ENCODE data around the gene RNF141.

Gene RNF141

GRCh38 chr11:10522276-10522675 lies 18.7 kb downstream of the RNF141 start:
- DNase-seq: no peak

DNA sequence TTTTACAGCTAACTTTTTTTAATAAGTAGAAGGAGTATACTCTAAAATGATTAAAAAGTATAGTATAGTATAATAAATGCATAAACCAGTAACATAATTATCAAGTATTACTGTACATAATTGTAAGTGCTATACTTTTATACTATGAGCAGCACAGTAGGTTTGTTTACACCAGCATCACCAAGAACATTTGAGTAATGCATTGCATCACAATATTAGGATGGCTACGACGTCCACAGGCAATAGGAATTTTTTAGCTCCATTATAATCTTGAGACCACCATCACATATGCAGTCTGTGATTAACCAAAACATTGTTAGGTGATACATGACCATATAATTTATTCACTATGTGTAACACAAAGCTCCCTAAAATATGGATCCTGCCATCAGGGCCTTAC lies 20.4 kb downstream of the RNF141 start:
- no peak for DNase-seq

DNA sequence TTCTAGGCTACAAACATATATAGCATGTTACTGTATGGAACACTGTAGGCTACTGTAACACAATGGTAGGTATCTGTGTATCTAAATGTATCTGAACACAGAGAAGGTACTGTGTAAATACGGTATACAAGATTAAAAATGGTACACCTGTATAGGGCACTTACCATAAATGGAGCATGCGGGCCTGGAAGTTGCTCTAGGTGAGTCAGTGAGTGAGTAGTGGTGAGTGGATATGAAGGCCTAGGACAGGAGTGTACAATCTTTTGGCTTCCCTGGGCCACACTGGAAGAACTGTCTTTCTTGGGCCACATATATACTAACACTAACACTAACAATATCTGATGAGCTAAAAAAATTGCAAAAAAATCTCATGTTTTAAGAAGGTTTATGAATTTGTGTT lies 21.4 kb downstream of the RNF141 start:
- no peak for DNase-seq

DNA sequence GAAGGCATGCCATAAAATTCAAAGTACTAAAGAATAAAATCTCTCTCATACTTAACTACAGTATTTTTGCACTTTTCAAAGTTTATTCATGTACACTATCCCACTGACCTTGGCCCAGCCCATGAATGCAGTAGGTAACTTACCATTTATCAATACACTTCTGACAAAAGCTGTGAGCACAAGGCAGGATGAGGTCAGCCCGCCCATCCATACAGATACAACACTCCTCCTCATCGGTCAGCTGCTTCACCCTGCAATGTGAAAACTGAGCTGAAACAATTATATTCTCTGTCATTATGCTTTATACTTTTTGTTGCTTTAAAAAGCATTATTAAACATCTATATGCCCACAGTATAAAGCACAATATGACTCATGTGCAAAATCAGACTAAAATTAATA lies 22.1 kb downstream of the RNF141 start:
- no peak for DNase-seq

DNA sequence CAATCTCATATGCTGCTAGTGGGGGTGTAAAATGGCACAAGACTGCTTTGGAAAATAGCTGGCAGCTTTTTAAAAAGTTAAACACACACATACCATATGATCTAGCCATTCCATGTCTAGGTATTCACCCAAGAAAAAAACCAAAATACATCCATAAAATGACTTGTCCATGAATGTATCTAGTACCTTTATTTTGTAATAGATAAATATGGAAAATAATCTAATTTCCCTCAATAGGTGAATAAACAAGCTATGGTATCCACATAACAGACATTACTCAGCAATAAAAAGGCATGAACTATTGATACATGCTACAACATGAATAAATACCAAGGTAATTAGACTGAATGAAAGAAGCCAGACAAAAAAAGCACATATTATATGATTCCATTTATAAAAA lies 22.9 kb downstream of the RNF141 start:
- no peak for DNase-seq

DNA sequence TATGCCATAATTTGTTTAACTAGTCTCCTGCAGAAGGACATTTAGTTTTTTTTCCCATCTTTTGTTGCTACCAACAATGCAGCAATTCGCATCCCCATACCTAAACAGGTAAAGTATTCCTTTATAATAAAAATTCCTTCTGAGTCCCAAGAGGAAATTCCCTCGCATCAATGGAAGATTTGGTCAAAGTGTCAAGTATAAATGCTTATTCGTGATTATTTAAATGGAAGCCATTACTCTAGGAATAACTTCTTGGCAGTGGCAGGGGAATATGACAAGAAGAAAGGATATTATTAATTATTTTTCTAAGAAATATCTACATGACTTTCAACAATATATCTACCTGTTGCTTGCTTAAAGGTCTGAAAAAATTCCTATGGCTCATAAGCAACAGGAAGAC lies 25.6 kb downstream of the RNF141 start:
- DNase-seq: no peak

DNA sequence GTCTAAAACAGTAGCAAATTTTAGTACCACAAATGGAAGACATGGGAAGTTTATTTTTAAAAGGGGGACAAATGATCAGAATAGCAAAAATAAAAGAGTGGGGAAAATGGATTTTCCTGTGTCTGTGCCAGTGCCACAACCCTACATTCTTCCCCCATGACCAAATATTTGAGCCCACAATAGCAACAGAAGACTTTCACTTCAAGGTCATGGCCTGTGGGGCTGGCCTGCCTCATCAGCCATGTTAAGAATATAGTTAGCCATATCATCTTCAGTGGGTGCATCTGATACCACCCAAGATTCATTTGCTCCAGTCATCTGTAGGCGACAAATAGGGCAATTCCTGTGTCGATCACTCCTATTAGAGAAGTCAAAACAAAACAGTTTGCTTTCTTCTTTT lies 26.3 kb downstream of the RNF141 start:
- no peak for DNase-seq

DNA sequence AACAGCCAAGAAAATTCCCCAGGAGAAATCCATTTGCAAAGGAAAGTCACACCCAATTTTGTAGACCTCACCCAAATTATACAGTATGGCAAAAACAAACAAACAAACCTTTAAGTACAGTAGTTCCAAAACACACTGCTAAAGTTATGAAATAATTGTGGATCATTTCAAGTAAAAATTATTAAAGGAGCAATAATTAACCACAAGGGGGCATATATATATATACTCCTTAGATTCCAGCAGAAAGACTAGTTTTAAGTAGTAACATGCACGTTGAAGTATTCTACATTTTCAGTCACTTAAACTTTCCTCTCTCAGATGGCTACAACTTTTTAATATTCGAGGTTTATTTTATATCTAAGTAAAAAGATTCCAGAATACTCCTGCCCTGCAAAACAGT lies 26.8 kb downstream of the RNF141 start:
- DNase-seq: no peak

DNA sequence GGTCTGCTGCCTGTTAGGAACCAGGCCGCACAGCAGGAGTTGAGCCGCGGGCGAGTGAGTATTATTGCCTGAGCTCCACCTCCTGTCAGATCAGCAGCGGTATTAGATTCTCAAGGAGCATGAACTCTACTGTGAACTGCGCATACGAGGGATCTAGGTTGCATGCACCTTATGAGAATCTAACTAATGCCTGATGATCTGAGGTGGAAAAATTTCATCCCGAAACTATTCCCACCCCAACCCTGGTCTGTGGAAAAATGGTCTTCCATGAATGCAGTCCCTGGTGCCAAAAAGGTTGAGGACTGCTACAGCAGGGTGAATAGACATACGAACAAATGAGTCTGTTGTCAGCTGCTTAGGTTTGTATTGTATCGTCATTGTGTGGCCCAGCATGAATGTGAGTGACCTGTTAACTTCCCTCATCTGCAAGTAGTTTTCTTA lies 29.8 kb downstream of the RNF141 start:
- no peak for DNase-seq

- no peak for DNase-seq
Observed at GRCh38 chr11:10506008-10506370, 35.0 kb downstream of the RNF141 start.

DNA sequence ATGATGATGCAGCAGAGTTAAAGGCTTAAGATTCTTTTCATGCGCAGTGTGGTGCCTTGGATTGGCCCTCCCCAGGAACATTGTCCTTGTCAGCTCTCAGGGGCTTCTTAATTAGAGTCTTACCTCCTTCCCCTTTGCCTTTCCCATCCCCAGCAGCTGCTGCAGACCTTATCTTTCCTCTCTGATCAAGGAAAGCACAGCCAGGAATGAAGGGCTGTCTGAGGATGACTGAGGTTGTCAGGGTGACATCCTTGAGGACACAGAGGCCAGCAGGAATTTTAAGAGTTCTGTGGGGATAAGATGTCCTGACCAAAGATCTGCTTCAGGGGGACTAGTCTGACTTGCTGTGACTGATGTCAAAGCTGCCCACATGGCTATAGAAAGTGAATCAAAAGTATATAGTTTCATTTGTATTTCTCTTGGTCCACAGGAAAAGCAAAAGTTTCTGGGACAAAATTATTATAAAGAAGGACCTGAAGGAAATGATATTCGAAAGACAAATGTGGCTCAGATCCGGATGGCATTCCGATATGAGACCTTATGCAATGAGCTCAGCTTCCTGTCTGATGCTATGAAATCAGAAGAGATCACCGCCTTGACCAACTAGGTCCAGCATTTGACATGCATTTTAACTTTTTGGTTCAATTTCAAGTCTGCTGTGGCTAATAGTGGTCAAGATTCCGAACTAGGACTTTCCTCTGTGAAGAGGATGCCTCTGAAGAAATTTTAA lies 35.5 kb downstream of the RNF141 start:
- no peak for DNase-seq

DNA sequence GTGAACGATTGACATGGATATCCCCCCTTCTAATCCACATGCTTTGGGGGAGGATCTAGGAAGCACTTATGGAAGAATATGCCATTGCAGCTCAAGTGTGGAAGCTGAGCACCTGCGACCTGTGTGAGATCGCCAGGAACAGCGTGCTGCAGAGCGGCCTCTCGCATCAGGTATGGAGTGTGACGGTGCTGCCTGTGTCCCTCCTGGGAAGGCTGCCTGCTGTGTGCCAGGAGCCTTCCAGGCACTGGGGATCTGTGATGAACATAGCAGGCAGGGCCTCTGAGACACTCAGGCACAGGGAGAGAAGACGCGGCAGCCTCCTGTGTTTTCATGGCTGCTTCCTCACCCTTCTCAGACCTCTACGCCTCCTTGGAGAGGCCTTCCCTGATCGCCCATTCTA lies 36.5 kb downstream of the RNF141 start:
- no peak for DNase-seq

DNA sequence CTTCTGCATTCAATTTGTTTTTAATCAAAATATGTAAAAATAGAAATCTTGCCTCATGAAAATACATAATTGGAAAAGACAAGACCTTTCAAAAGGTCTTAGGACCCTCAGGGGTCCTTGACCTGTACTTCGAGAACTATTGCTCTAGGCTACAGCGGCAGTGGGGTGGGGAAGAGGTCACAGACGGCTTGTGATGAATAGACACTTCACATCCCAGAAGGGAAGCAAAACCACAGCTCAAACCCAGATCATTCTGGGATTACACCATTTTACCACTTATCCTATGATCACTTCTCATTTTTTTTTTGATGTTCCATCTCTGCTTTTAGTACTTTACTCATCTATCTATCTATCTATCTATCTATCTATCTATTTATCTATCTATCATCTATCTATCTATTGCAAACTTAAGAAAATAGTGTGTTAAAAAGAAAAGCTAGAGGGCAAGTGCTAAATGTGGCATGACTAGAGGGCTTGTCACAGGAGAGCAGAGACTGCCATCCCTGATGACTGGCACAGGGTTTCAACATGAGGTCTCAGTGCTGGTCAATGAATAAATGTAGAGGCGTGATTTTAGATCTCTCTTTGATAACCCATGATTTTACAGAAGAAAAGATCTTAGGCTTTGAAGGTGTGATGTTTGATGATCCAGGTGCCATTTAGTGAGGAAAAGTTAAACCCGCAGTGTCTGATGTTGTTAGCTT lies 37.1 kb downstream of the RNF141 start:
- no peak for DNase-seq

DNA sequence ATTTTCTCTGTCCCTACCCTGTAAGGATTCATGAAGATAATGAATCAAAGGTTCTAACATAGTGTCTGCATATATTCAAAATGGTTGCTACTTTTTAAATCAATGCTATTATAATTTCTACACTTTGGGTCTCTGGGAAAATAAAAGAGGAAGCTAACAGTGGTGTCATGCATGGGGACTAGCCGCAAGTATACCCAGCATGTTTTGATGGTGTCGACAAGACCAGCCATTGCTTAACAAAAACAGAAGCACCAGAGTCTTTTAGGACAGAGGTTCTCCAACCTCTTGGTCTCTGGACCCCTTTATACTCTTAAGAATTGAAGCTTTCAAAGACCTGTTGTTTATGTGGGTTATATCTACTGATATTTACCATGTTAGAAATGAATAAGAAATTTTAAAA lies 37.8 kb downstream of the RNF141 start:
- no peak for DNase-seq

GRCh38 chr11:10502770-10503169 lies 38.2 kb downstream of the RNF141 start:
- DNase-seq: no peak

- no peak for DNase-seq
Observed at GRCh38 chr11:10502065-10502680, 38.8 kb downstream of the RNF141 start.

DNA sequence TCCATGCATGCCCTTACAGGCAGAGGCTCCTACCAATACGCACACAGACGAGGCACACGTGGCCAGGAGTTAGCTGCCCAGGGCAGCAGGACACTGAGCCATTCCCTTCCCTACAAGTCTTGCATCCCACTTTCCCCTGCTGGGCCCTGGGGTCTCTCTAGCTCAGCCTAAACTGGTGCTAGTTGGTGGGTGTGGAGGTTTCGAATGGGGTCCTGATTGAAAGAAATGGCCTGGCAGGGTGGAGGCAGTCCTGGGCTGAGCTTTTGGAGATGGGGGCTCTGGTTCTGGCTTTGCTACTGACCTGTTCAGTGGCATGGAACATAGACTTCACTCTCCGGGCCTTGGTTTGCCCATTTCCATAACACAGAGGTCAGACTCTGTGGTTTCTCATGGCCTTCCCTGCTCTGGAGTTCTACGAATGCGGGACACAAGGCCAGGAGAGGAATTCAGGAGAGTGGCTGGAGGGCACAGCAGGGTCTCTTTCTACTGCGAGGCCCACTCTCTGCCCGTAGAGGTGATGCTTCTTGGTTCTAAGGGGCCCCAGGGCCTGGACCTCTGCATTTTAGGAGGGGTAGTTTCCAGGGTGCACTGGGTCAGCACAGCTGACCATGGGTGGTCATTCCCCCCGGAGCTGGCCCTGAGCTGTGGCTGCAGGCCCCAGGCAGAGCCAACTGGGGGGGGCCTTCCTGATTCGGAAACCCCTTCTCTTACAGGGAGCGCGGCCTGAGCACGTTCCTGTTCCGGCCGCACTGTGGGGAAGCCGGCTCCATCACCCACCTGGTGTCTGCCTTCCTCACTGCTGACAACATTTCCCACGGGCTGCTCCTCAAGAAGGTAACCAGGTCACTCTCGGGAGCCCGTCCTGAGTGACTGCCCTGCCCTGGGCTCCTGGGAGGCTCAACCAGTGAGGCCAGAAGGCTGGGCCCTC lies 40.0 kb downstream of the RNF141 start:
- DNase-seq: no peak

DNA sequence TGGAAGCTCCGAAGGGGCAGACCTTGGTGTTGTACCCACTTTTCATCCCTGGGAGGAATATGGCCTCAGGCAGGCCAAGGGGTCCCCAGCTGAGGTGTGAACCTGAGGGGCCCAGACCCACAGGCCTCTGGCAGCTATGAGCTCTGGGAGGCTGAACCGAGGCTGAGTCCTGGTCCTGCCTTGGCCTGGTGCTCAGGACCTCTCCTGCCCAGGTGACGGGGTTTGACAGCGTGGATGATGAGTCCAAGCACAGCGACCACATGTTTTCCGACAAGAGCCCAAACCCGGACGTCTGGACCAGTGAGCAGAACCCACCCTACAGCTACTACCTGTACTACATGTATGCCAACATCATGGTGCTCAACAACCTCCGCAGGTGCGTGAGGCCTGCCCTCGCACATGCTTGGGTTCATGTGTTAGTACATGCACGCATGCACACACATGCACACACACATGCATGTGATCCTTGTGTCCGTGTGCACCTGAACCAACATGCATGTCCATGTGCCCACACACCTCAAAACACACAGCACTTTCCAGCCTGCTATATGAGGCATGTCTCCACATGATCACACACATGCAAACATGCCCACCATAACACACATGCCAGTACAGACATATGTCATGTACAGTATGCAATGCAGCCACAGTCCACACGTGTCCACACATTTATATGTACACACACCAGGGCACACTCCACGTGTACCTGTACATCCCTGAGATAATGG lies 40.9 kb downstream of the RNF141 start:
- no peak for DNase-seq

- DNase-seq: no peak
Observed at GRCh38 chr11:10499452-10499851, 41.5 kb downstream of the RNF141 start.

- no peak for DNase-seq
Observed at GRCh38 chr11:10498426-10499250, 42.3 kb downstream of the RNF141 start.

DNA sequence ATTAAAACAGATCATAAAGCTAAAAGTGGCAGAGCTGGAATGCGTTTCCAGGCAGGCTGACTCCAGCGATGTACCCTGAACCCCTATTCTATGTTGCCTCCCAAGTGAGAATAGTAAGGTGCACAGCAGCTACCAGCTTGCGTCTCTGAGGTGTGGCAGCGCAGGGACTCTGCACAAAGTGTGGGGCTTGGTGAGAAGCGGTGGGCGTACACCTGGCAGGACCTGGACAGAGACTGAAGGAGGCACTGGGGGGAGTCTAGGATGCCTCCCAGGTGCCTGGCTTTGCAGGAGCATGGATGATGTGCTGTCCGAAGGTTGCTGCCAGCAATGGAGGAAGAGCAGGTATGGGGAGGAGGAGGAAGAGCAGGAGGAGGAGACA lies 43.0 kb downstream of the RNF141 start:
- DNase-seq: no peak

Data from activated CD4-positive, alpha-beta T cell treated with anti-CD3 and anti-CD28 coated beads for 48 hours (primary cell).